GM12864 (cell line): ENCODE measurements around the gene DLEC1.

Experiments
- DNase-seq: peaks from one replicate; pipeline ENCODE4 v3.0.0-alpha.2; 2011; ENCODE audit warnings: low read depth
- H3K4me3 ChIP-seq: 2 replicates; pipeline ENCODE4 v1.5.1; 2011; ENCODE audit warnings: mild to moderate bottlenecking, low read depth, low read length, control low read depth
- CTCF ChIP-seq: IDR thresholded peaks from 2 replicates; pipeline ENCODE4 v1.5.1; 2011; ENCODE audit warnings: low read depth, mild to moderate bottlenecking, moderate library complexity, low read length, control low read depth, inconsistent platforms; ENCODE audit errors: missing control alignments

Gene DLEC1

DNA sequence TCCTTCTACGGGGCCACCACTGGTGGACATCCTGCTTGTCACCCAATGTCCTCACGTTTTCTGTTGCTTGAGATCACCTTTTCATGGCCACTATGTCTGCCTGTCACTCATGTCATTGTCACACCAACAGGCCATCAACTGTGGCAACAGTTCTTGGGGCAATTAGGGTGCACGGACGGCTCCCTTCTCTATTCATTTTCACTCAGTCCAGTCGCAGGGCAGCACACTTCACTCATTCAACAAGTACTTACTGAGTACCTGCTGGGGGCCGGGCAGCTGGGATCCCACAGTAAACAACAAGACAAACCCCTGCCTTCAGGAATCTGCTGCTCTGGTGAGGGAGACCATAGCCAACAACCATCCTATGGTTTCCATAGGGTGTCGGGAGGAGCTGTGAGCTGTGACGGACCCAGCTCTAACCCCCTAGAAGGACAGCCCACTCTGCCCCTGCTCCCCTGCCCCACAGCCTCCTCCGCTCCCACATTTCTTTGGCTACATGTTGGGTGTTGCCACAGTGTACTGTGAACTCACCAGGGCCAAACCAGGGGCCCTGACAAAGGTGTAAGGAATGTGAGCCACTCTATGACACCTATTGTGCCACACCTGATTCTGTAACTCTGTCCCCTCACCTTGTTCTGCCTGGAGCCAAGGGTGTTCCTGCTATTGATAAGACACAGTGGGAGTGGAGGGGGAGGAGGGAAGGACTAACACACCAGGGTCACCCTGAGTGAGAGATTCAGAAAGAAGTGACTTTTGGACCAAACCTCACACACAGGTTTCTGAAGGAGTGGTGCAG is 46.5 kb upstream of the DLEC1 start:
- no peak for TF ChIP-seq CTCF
- no peak for DNase-seq
- H3K4me3 ChIP-seq = no peak overlapping the region

DNA sequence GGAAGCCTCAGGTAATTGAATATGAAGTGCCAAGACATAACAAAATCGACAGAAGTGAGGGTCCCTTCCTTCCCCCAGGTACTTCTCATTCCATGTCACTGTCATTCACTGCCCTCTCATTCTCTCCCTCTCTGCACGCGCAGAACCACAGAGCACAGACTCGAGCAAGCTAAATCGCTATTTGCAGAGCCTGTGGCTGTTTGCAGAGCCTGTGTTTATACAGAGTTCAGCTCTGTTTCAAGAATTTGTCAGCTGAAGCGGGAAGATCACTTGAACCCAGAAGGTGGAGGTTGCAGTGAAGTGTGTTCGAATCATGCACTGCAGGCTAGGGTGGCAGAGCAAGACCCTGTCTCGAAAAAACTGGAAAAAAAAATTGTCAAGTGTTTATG is 45.9 kb upstream of the DLEC1 start:
- H3K4me3 ChIP-seq = no peak overlapping the region
- no peak for TF ChIP-seq CTCF
- no peak for DNase-seq

- peak overlapping the region; percentile 63 for H3K4me3 ChIP-seq
- no peak for TF ChIP-seq CTCF
- no peak for DNase-seq
These were observed 45.6 kb upstream of the DLEC1 start for GRCh38 chr3:37993460-37993819.

GRCh38 chr3:37993820-37994638 is 45.0 kb upstream of the DLEC1 start:
- DNase-seq = no peak
- H3K4me3 ChIP-seq = peak overlapping the region; percentile 63
- TF ChIP-seq CTCF = peak; percentile 13

- TF ChIP-seq CTCF = no peak
- peak overlapping the region; percentile 63 for H3K4me3 ChIP-seq
- DNase-seq = no peak
These were observed 44.4 kb upstream of the DLEC1 start for GRCh38 chr3:37994639-37994972.

- H3K4me3 ChIP-seq = no peak overlapping the region
- TF ChIP-seq CTCF = no peak
- no peak for DNase-seq
These were observed 43.1 kb upstream of the DLEC1 start for GRCh38 chr3:37995652-37996641.
